ENCODE data around the gene HRH3.

The HRH3 gene

GRCh38 chr20:62197311-62197710 lies 22.8 kb downstream of the HRH3 start:
- FAIRE-seq, result no peak

- FAIRE-seq, result no peak
Measured at GRCh38 chr20:62196286-62196685, 23.8 kb downstream of the HRH3 start.

DNA sequence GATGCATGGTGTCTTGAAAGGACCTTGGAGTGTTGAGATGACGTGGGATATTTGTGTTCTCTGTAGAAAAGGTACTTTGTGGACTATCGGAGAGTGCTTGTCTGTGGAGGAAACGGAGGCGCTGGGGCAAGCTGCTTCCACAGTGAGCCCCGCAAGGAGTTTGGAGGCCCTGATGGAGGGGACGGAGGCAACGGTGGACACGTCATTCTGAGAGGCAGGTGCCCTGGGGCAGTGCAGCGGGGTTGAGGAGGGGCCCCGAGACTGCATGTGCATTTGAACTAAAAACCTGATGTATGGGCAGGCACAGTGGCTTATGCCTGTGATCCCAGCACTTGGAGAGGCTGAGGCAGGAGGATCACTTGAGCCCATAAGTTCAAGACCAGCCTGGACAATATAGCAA lies 24.3 kb downstream of the HRH3 start:
- no peak for FAIRE-seq

GRCh38 chr20:62195075-62195405 lies 25.0 kb downstream of the HRH3 start:
- FAIRE-seq, result no peak

DNA sequence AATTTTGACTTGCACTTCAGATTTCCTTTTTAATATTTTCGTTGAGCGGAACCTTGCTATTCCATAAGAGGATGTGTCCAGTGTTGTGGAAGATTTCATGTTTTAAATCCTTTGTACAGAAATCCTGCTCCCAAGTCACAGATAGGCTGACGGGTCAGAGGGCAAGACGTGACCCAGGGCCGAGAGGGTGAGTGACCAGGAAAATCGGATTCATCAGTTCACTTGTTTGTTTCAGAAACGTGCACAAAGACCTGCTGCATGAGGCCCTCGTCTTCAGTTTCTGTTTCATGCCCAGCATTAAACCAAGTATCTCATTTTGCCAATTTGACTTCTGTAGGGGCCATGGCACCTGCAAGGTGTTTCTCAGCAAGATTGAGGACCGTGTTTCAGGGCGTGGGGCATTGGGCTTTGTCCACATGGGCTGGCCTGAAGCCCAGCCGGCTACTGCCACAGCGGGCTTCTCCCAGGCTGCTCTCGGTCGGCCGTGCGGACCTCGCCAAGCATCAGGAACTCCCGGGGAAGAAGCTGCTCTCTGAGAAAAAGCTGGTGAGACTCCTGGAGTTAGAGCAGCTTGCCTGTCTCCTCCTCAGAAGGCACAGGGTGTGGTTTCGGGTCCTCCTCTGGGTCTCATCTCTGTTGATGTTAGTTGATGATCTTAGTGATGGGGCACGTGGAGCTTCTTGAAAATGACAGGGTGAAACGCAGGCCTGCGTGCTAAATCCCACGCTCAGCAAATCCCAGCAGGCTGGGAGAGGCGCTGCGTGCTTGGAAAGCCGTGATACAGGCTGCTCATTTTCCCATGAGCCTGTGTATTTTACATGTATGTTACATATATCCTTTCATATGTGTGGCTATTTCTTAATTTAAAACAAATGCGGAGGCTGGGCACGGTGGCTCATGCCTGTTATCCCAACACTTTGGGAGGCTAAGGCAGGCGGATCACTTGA lies 26.7 kb downstream of the HRH3 start:
- no peak for FAIRE-seq

- FAIRE-seq, result no peak
Measured at GRCh38 chr20:62192635-62193034, 27.4 kb downstream of the HRH3 start.

GRCh38 chr20:62191781-62192559 lies 28.1 kb downstream of the HRH3 start:
- FAIRE-seq, result no peak

GRCh38 chr20:62190639-62191411 lies 29.3 kb downstream of the HRH3 start:
- FAIRE-seq, result no peak

DNA sequence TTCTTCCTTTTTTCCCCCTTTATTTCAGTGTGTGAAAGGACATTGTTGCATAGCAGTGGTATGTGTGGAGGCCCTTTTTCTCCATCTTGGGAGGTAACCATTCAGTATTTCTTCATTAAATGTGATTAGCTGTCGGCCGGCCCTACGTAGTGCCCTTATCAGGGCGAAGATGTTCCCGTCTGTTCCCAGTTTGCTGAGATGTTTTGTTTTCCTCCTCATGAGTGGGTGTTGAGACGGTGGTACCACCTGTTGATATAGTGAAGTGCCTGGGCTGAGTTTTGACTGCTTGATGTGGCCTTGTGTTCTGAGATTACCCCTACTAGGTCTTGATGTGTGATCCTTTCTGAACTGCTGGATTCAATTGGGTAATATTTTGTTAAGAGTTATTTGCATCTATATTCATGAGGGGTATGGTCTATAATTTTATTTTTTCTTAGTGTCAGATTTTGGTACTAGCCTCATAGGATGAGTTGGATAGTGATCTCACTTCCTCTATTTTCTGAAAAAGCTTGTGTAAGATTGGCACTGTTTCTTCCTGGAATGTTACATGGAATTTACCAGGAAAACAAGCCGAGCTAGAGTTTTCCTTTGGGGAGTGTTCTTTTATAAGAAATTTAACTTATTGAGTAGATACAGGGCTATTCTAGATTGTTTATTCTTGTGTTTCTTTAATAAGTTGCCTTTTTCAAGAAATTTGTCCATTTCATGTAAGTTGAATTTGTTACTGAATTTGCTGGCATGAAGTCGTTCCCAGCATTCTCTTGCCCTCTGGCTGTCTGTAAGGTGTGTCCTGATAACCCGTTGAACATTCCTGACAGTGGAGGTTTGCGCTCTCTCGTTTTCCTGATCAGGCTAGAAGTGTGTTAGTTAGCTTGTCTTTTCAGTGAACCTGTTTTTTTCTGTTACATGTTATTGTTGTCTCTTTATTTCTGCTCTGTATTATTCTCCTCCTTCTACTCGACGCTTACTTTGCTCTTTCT lies 32.9 kb downstream of the HRH3 start:
- FAIRE-seq, result no peak

DNA sequence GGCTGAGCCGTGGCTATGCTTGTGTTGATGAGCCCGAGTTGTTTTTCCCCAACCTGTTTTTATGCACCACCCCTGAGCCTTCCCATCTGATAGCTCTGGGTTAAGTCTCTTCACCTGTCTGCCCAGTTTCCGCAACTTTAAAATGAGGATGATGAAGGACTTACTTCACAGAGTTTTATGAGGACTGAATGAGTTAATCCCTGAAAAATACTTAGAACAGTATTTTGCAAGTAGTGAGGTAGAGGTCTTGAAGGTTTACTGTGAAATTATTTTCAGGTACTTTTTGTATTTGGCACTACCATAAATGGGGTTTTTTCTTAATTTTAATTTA lies 34.0 kb downstream of the HRH3 start:
- FAIRE-seq, result no peak

GRCh38 chr20:62183426-62184142 lies 36.5 kb downstream of the HRH3 start:
- no peak for FAIRE-seq

DNA sequence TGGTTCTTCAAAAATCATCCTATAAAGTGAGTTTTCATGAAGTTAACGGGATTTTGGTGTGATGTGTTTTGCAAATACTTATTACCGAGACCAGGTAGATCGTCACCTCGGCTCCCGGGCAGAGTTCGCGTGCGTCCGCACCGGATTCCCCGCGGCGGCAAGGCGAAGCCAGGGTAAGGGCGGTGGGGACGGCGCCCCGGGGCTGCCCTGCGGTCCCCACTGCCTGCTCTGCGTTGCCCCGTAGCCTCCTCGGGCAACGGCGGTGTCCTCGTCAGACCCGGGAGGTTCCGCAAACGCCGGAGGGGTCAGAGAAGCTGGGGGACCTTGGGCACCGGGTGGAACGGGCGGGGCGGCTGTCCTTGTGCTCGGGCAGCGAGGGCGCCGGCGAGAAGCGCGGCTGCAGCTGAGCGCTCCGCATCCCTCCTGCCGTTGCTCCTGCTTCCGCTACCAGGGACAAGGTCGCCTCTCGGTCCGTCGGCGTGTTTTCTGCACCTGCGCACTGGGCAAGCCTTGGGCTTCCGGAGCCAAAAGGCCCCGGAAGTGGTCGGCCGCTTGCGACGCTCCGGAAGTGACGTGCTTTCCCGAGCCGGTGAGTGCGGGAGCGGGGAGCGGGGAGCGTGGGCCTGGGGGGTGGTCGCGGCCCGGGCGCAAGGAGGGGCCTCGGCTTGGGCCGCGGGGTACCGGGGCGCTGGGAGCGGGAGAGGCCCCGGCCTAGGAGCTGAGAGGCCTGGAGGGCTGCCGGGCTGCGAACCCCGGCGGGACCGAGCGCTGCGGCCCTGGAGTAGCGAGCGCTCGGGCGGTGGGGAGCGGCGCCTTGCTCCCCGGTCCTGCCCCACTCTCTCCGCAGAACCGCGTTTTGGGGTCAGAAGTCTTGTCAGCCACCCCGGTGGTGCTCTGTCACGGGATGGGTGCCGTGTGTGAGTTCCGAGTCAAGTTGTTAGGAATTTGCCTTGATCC lies 37.3 kb downstream of the HRH3 start, which contains the start of gene MTG2:
Gene MTG2, plus strand, starts transcription at position 560 of the 957 bp plus-strand sequence. CDS start 10,393 bp downstream, outside the sequence.
- FAIRE-seq, result no peak

- no peak for FAIRE-seq
Measured at GRCh38 chr20:62181808-62182207, 38.3 kb downstream of the HRH3 start.

DNA sequence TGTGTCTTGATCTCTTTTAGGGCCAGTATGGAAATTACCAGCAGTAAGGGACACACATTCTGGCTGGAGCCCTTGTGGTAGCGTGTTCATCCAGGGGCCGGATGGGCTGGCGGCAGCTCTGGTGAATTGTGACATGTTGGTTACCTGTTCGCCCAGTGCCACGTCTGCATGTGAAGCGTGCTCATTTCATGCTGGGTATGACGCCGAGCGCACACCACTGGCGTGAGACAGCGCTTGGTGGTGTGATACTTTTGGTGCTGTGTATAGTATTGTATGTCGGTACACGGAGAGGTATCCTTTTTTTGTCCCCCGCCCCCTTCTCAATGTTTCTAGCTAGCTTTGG lies 40.9 kb downstream of the HRH3 start:
- FAIRE-seq, result no peak

- no peak for FAIRE-seq
Measured at GRCh38 chr20:62178316-62179161, 41.5 kb downstream of the HRH3 start.

GRCh38 chr20:62177307-62177706 lies 42.8 kb downstream of the HRH3 start:
- no peak for FAIRE-seq

- FAIRE-seq, result no peak
Measured at GRCh38 chr20:62176866-62177265, 43.2 kb downstream of the HRH3 start.

- no peak for FAIRE-seq
Measured at GRCh38 chr20:62175711-62176110, 44.4 kb downstream of the HRH3 start.

All from TTC549 (cell line).